Astrocyte (in vitro differentiated cells and primary cell): ENCODE results near the gene TENT4A. TPM values are rescaled to one million over a fixed set of nuclear protein-coding genes. Genes with fewer than 3 reads are reported as not detected.

Source experiments
- DNase-seq: peaks from one replicate; pipeline ENCODE4 v3.0.0-alpha.2; 2010; ENCODE audit warnings: low read depth
- FAIRE-seq: peaks from 2 replicates; lab custom pipeline; 2011; peaks lifted over from hg19 to GRCh38; lab: Jason Lieb, UNC
- H2AFZ ChIP-seq: 2 replicates; pipeline ENCODE4 v1.6.0; 2012; ENCODE audit warnings: low read depth, low read length, inconsistent platforms
- H3K27ac ChIP-seq: 2 replicates; pipeline ENCODE4 v1.5.1; 2011; ENCODE audit warnings: low read depth, low read length, inconsistent platforms
- H3K27me3 ChIP-seq: 2 replicates; pipeline ENCODE4 v1.6.0; 2011; ENCODE audit warnings: low read length, inconsistent platforms; ENCODE audit not compliant: insufficient read depth
- H3K36me3 ChIP-seq: 2 replicates; pipeline ENCODE4 v1.5.1; 2011; ENCODE audit warnings: low read length, inconsistent platforms; ENCODE audit not compliant: insufficient read depth
- H3K4me1 ChIP-seq: 2 replicates; pipeline ENCODE4 v1.5.1; 2011; ENCODE audit warnings: low read length, inconsistent platforms; ENCODE audit not compliant: insufficient read depth
- H3K4me2 ChIP-seq: 2 replicates; pipeline ENCODE4 v1.6.0; 2012; ENCODE audit warnings: low read length, inconsistent platforms
- H3K4me3 ChIP-seq: 2 replicates; pipeline ENCODE4 v1.5.1; 2011; ENCODE audit warnings: low read depth, mild to moderate bottlenecking, low read length, inconsistent platforms; ENCODE audit not compliant: insufficient read depth
- H3K79me2 ChIP-seq: 2 replicates; pipeline ENCODE4 v1.6.0; 2012; ENCODE audit warnings: mild to moderate bottlenecking, low read length, inconsistent platforms; ENCODE audit not compliant: insufficient read depth
- H3K9ac ChIP-seq: 2 replicates; pipeline ENCODE4 v1.6.0; 2012; ENCODE audit warnings: mild to moderate bottlenecking, low read length, inconsistent platforms
- H3K9me3 ChIP-seq: 2 replicates; pipeline ENCODE4 v1.5.1; 2012; ENCODE audit warnings: low read depth, mild to moderate bottlenecking, low read length, inconsistent platforms; ENCODE audit not compliant: insufficient read depth
- H4K20me1 ChIP-seq: 2 replicates; pipeline ENCODE4 v1.6.0; 2012; ENCODE audit warnings: low read length, inconsistent platforms; ENCODE audit not compliant: insufficient read depth
- H3K27ac Mint-ChIP-seq: one replicate; pipeline ENCODE4 v1.8.0; 2021; ENCODE audit warnings: mild to moderate bottlenecking, mixed read lengths; ENCODE audit not compliant: unreplicated experiment
- H3K27me3 Mint-ChIP-seq: one replicate; pipeline ENCODE4 v1.8.0; 2021; ENCODE audit warnings: low read depth, mixed read lengths; ENCODE audit not compliant: unreplicated experiment
- H3K36me3 Mint-ChIP-seq: one replicate; pipeline ENCODE4 v1.8.0; 2021; ENCODE audit warnings: low read depth, mixed read lengths; ENCODE audit not compliant: unreplicated experiment
- H3K4me1 Mint-ChIP-seq: one replicate; pipeline ENCODE4 v1.8.0; 2021; ENCODE audit warnings: low read depth, mixed read lengths; ENCODE audit not compliant: unreplicated experiment
- H3K4me3 Mint-ChIP-seq: one replicate; pipeline ENCODE4 v1.8.0; 2021; ENCODE audit warnings: mild to moderate bottlenecking, moderate library complexity, mixed read lengths; ENCODE audit not compliant: unreplicated experiment
- H3K9me3 Mint-ChIP-seq: one replicate; pipeline ENCODE4 v1.8.0; 2021; ENCODE audit warnings: mild to moderate bottlenecking, mixed read lengths; ENCODE audit not compliant: unreplicated experiment
- EZH2 ChIP-seq: IDR thresholded peaks from 2 replicates; pipeline ENCODE4 v1.6.1; 2012; ENCODE audit warnings: mild to moderate bottlenecking, low read length, inconsistent platforms; ENCODE audit not compliant: insufficient read depth
- total RNA-seq: library from RNA; stranded (reverse); gene quantifications from 2 replicates; pipeline ENCODE4 v1.2.1, GENCODE V29; 2021
- TF ChIP-seq, protein P1 (sequence below): IDR thresholded peaks from 2 replicates; pipeline ENCODE4 v1.5.1; 2011; ENCODE audit warnings: low read depth, mild to moderate bottlenecking, inconsistent platforms, low read length, moderate library complexity; ENCODE audit not compliant: insufficient read depth

Gene TENT4A
- total RNA-seq, 1 donor from 2014 or later: 18.8 TPM

DNA sequence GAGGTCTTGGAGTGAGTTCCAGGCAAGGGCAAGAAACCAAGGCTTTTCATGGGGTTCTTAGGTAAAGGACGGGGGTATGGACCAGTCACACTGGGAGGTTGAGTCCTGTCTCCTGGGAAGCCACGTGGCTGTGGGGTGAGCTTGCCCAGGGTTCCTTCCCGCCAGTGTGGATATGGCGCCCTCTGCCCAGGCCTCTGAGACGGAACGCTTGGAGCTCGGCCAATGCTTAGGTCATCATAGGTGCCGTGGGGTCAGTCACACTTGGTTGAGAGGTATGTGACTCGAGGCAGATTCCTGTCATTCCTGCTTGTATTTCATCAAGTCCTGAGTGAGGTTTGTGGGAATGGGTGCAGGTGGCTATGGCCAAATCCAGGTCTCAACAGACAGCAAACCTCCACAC, 46.2 kb downstream of the TENT4A start:
- no peak overlapping the region for H3K27ac ChIP-seq
- DNase-seq: no peak
- no peak overlapping the region for H2AFZ ChIP-seq
- H3K27me3 ChIP-seq: no peaks in the 10 kb centered on the region
- H3K27me3 Mint-ChIP-seq: no peaks in the 10 kb centered on the region
- no peak overlapping the region for H3K27ac Mint-ChIP-seq
- no peak overlapping the region for H3K4me3 Mint-ChIP-seq
- peaks cover 23% of the 10 kb centered on the region for H3K36me3 Mint-ChIP-seq
- peaks cover 6% of the 10 kb centered on the region for H4K20me1 ChIP-seq
- FAIRE-seq: no peak
- no peaks in the 10 kb centered on the region for H3K4me1 ChIP-seq
- H3K9me3 Mint-ChIP-seq: no peaks in the 10 kb centered on the region
- H3K79me2 ChIP-seq: no peaks in the 10 kb centered on the region
- TF ChIP-seq, protein P1, sequence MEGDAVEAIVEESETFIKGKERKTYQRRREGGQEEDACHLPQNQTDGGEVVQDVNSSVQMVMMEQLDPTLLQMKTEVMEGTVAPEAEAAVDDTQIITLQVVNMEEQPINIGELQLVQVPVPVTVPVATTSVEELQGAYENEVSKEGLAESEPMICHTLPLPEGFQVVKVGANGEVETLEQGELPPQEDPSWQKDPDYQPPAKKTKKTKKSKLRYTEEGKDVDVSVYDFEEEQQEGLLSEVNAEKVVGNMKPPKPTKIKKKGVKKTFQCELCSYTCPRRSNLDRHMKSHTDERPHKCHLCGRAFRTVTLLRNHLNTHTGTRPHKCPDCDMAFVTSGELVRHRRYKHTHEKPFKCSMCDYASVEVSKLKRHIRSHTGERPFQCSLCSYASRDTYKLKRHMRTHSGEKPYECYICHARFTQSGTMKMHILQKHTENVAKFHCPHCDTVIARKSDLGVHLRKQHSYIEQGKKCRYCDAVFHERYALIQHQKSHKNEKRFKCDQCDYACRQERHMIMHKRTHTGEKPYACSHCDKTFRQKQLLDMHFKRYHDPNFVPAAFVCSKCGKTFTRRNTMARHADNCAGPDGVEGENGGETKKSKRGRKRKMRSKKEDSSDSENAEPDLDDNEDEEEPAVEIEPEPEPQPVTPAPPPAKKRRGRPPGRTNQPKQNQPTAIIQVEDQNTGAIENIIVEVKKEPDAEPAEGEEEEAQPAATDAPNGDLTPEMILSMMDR: no peak
- no peak for TF ChIP-seq EZH2
- H3K4me3 ChIP-seq: no peak overlapping the region
- no peak overlapping the region for H3K9ac ChIP-seq
- H3K36me3 ChIP-seq: peaks cover 14% of the 10 kb centered on the region
- H3K4me1 Mint-ChIP-seq: peaks cover 7% of the 10 kb centered on the region
- no peaks in the 10 kb centered on the region for H3K9me3 ChIP-seq
- no peak overlapping the region for H3K4me2 ChIP-seq

DNA sequence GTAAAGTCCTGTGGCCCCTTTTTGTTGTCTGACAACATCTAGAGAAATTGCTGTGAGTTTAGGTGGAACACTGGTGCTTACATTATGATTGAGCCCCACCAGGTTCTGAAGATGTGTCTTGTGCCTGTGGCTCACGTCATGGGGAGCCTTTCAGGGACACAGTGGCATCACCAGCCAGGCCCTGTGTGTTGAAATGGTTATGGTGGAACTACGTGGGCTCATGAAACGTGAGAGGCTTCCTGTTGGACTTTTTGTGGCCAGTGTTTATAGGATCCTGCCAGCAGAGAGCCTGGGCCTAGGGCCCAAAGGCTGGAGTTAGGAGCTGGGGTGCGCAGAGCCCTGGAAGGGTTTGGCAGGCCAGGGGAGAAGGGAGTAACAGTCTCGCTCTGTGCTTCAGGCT, 46.8 kb downstream of the TENT4A start:
- no peak overlapping the region for H3K4me2 ChIP-seq
- H3K4me1 ChIP-seq: no peaks in the 10 kb centered on the region
- peaks cover 12% of the 10 kb centered on the region for H3K36me3 ChIP-seq
- H2AFZ ChIP-seq: no peak overlapping the region
- no peak overlapping the region for H3K9ac ChIP-seq
- H4K20me1 ChIP-seq: peaks cover 5% of the 10 kb centered on the region
- Mint-ChIP-seq H3K27me3 (no peaks in the 10 kb centered on the region), H3K27ac (no peak overlapping the region), H3K4me1 (peaks cover 7% of the 10 kb centered on the region), H3K4me3 (no peak overlapping the region), H3K36me3 (peaks cover 22% of the 10 kb centered on the region), H3K9me3 (no peaks in the 10 kb centered on the region)
- FAIRE-seq (no peak), DNase-seq (no peak)
- H3K79me2 ChIP-seq: no peaks in the 10 kb centered on the region
- H3K9me3 ChIP-seq: no peaks in the 10 kb centered on the region
- no peaks in the 10 kb centered on the region for H3K27me3 ChIP-seq
- H3K4me3 ChIP-seq: no peak overlapping the region
- no peak overlapping the region for H3K27ac ChIP-seq
- TF ChIP-seq, protein P1: no peak
- TF ChIP-seq EZH2: no peak

DNA sequence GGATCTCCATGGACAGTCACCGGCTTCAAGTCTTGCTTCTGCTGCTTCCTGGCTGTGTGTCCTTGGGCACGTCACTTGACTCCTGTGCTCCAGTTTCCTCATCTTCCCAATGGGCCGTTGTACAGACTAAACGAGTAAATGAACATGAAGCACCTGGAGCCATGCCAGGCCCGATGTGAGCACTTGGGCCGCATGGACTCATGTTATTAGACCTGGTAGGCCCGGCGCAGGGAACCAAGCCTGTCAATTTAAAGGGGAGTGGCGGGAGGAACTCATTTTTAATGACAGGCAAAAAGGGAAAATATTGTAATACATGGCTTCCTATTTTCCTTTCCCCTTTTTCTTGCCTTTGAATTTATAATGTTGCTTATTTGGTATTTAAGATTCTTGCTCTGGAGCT, 47.5 kb downstream of the TENT4A start:
- Histone ChIP-seq H2AFZ (no peak overlapping the region), H3K9me3 (no peaks in the 10 kb centered on the region), H3K4me2 (no peak overlapping the region), H3K36me3 (peaks cover 9% of the 10 kb centered on the region), H3K9ac (no peak overlapping the region), H3K4me1 (no peaks in the 10 kb centered on the region), H4K20me1 (peaks cover 2% of the 10 kb centered on the region), H3K4me3 (no peak overlapping the region), H3K79me2 (no peaks in the 10 kb centered on the region), H3K27me3 (no peaks in the 10 kb centered on the region), H3K27ac (no peak overlapping the region)
- Mint-ChIP-seq H3K4me1 (peaks cover 7% of the 10 kb centered on the region), H3K36me3 (peaks cover 17% of the 10 kb centered on the region), H3K27me3 (no peaks in the 10 kb centered on the region), H3K27ac (no peak overlapping the region), H3K4me3 (no peak overlapping the region), H3K9me3 (no peaks in the 10 kb centered on the region)
- no peak for DNase-seq
- no peak for FAIRE-seq
- TF ChIP-seq, protein P1: no peak
- TF ChIP-seq EZH2: no peak
